ENCODE results near the gene VAMP5. TPM values are rescaled to one million over a fixed set of nuclear protein-coding genes. Genes with fewer than 3 reads are reported as not detected.

Gene VAMP5
- total and polyA plus RNA-seq, 2 of the 8 experiments (the other 6 are each of a cell fraction or from before 2014, with no cell fraction given), result 4.7 to 14.2 TPM

DNA sequence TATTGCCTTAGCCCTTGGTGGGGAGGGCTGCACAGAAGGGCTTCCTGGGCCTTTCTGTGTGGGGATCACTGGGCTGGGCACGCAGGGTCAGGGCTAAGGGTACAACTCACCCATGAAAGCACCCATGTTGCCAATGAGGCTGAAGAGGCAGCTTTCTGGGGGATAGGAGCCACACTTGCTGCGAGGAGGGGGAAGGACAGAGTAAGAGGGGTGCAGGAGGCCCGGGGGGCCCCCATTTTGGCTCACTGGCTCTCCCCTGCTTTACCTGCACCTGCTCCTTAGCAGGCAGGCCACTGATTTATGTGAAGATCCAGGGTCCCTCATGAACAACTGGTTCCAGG is 16.0 kb downstream of the VAMP5 start (continued):
- no peak for TF ChIP-seq SIRT6 (IDR thresholded peaks at IDR 0.05; ENCODE audit: low read length)
- TF ChIP-seq SP4 (IDR thresholded peaks at IDR 0.05; ENCODE audit: low read length), result no peak

Data from H1 (cell line).